HepG2 (cell line): ENCODE measurements around the gene TOP1. TPM values are rescaled to one million over a fixed set of nuclear protein-coding genes. Genes with fewer than 3 reads are reported as not detected.
A peak's percentile ranks its signal among the peaks of the same experiment; 100 is the strongest.

Experiments used
- HES4 ChIP-seq: sonication (generic); formaldehyde crosslinking; IDR thresholded peaks from 2 replicates; pipeline ENCODE4 v1.9.0; 2021; ENCODE audit warnings: mild to moderate bottlenecking, missing genetic modification reagents, borderline replicate concordance
- HMGA1 ChIP-seq: sonication (generic); formaldehyde crosslinking; conservative IDR thresholded peaks from 2 replicates; pipeline ENCODE4 v1.4.0; 2020; ENCODE audit warnings: missing genetic modification reagents
- ISX ChIP-seq: sonication (generic); formaldehyde crosslinking; conservative IDR thresholded peaks from 2 replicates; pipeline ENCODE4 v1.5.0; 2020; ENCODE audit warnings: missing genetic modification reagents
- JDP2 ChIP-seq: sonication (generic); formaldehyde crosslinking; IDR thresholded peaks from 2 replicates; pipeline ENCODE4 v1.8.1; 2022; ENCODE audit warnings: missing genetic modification reagents, borderline replicate concordance
- NCOA1 ChIP-seq: sonication (generic); formaldehyde crosslinking; IDR thresholded peaks from 2 replicates; pipeline ENCODE4 v1.9.0; 2021; ENCODE audit warnings: missing genetic modification reagents
- NR2F2 ChIP-seq: IDR thresholded peaks from 2 replicates; pipeline ENCODE4 v1.6.1; 2012; ENCODE audit warnings: low read depth, inconsistent platforms, borderline replicate concordance
- RARA ChIP-seq: IDR thresholded peaks from 2 replicates; pipeline ENCODE4 v1.6.1; 2016; ENCODE audit warnings: missing genetic modification reagents, missing compliant biosample characterization
- SIN3A ChIP-seq: IDR thresholded peaks from 2 replicates; pipeline ENCODE4 v1.6.1; 2011; ENCODE audit warnings: low read depth, mild to moderate bottlenecking, control low read depth, low read length, borderline replicate concordance
- ZFP1 ChIP-seq: IDR thresholded peaks from 2 replicates; pipeline ENCODE4 v1.6.1; 2016
- ZNF101 ChIP-seq: sonication (generic); formaldehyde crosslinking; IDR thresholded peaks from 2 replicates; pipeline ENCODE4 v1.4.0; 2020; ENCODE audit warnings: mild to moderate bottlenecking, low read depth, missing genetic modification reagents, borderline replicate concordance
- ZNF124 ChIP-seq: sonication (generic); formaldehyde crosslinking; IDR thresholded peaks from 2 replicates; pipeline ENCODE4 v1.4.0; 2020; ENCODE audit warnings: missing genetic modification reagents
- ZNF367 ChIP-seq: sonication (generic); formaldehyde crosslinking; IDR thresholded peaks from 2 replicates; pipeline ENCODE4 v1.4.0; 2020; ENCODE audit warnings: missing genetic modification reagents, borderline replicate concordance
- ZNF605 ChIP-seq: sonication (generic); formaldehyde crosslinking; IDR thresholded peaks from 2 replicates; pipeline ENCODE4 v1.8.0; 2022; ENCODE audit warnings: mild to moderate bottlenecking, missing genetic modification reagents
- ZNF781 ChIP-seq: sonication (generic); formaldehyde crosslinking; IDR thresholded peaks from 2 replicates; pipeline ENCODE4 v1.5.1; 2020; ENCODE audit warnings: borderline replicate concordance, mild to moderate bottlenecking, missing genetic modification reagents; ENCODE audit errors: not compliant biosample characterization
- polyA plus RNA-seq, 8 experiments: library from polyadenylated mRNA; depleted of rRNA in 3 of 8; stranded (reverse) in 7 of 8; unstranded in 1 of 8; fragments of >200 nt; fragmentation: Illumina TruSeq in 4 of 8; extraction: Trizol in 4 of 8; gene quantifications; 2 replicates each; pipeline versions ENCODE4 v1.2.1 to v1.2.3, GENCODE V29; 2011 to 2016; ENCODE audit warnings: low read depth in 4 of 8, missing spikeins in 1 of 8, mixed read lengths in 1 of 8; ENCODE audit not compliant: insufficient read depth in 1 of 8
- total RNA-seq, 5 experiments: library from RNA; depleted of rRNA; stranded (reverse); fragments of >200 nt; fragmentation: Illumina TruSeq; extraction: Trizol; gene quantifications; 2 replicates each; pipeline ENCODE4 v1.2.3, GENCODE V29; 2016; ENCODE audit warnings: low read depth in 1 of 5
- TF ChIP-seq, protein P1 (sequence below): sonication (generic); formaldehyde crosslinking; IDR thresholded peaks from 2 replicates; pipeline ENCODE4 v1.4.0; 2020; ENCODE audit warnings: missing genetic modification reagents
- TF ChIP-seq, protein P2 (sequence below): sonication (generic); formaldehyde crosslinking; IDR thresholded peaks from 2 replicates; pipeline ENCODE4 v1.9.0; 2022; ENCODE audit warnings: low read depth, missing genetic modification reagents
- TF ChIP-seq, protein P3 (sequence below): sonication (generic); formaldehyde crosslinking; IDR thresholded peaks from 2 replicates; pipeline ENCODE4 v1.4.0; 2020; ENCODE audit warnings: low read depth, missing genetic modification reagents
- TF ChIP-seq, protein P4 (sequence below): sonication (generic); formaldehyde crosslinking; IDR thresholded peaks from 2 replicates; pipeline ENCODE4 v1.4.0; 2020; ENCODE audit warnings: missing genetic modification reagents, mild to moderate bottlenecking, borderline replicate concordance

TOP1 gene
- total and polyA plus RNA-seq, 2 of the 13 experiments (the other 11 are each of a cell fraction or from before 2014, with no cell fraction given): 10.2 to 19.4 TPM

DNA sequence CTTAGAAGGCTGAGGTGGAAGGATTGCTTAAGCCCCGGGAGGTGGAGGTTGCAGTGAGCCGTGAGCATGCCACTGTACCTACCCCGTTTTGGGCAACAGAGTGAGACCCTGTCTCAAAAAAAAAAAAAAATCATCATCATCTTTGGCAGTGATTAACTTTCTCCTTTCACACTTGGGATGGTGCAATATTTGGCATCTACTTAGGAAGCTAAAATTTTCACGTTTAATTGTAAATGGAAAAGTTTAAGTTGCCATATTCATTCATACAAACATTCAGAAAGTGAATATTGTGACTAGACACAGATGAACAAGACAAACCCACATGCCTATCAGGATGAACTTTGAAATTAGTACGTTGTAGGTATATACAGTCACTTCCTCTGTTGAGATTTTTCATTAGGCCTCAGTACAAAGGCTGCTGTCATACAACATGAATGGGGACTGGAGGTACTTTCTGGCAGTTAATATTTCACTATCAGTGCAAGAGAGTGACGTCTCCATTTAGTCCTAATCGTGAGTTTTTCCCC lies 10.3 kb downstream of the TOP1 start (continued):
- TF ChIP-seq, protein P1, sequence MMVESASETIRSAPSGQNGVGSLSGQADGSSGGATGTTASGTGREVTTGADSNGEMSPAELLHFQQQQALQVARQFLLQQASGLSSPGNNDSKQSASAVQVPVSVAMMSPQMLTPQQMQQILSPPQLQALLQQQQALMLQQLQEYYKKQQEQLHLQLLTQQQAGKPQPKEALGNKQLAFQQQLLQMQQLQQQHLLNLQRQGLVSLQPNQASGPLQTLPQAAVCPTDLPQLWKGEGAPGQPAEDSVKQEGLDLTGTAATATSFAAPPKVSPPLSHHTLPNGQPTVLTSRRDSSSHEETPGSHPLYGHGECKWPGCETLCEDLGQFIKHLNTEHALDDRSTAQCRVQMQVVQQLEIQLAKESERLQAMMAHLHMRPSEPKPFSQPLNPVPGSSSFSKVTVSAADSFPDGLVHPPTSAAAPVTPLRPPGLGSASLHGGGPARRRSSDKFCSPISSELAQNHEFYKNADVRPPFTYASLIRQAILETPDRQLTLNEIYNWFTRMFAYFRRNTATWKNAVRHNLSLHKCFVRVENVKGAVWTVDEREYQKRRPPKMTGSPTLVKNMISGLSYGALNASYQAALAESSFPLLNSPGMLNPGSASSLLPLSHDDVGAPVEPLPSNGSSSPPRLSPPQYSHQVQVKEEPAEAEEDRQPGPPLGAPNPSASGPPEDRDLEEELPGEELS: peak; percentile 75
- TF ChIP-seq ZNF605 (no peak), ZNF124 (CRISPR knock-in tag) (no peak; the same call in 1 of the 2 replicates), NR2F2 (no peak), ZNF781 (no peak), ISX (CRISPR knock-in tag) (no peak), ZFP1 (peak; percentile 63; the same call in 1 of the 2 replicates), HMGA1 (CRISPR knock-in tag) (no peak), ZNF101 (CRISPR knock-in tag) (no peak), SIN3A (peak; percentile 64; the same call in 1 of the 2 replicates), NCOA1 (CRISPR knock-in tag) (no peak), RARA (CRISPR knock-in tag) (peak; percentile 40; the same call in 1 of the 2 replicates), JDP2 (CRISPR knock-in tag) (no peak), ZNF367 (CRISPR knock-in tag) (no peak), HES4 (no peak)
- TF ChIP-seq, protein P2, sequence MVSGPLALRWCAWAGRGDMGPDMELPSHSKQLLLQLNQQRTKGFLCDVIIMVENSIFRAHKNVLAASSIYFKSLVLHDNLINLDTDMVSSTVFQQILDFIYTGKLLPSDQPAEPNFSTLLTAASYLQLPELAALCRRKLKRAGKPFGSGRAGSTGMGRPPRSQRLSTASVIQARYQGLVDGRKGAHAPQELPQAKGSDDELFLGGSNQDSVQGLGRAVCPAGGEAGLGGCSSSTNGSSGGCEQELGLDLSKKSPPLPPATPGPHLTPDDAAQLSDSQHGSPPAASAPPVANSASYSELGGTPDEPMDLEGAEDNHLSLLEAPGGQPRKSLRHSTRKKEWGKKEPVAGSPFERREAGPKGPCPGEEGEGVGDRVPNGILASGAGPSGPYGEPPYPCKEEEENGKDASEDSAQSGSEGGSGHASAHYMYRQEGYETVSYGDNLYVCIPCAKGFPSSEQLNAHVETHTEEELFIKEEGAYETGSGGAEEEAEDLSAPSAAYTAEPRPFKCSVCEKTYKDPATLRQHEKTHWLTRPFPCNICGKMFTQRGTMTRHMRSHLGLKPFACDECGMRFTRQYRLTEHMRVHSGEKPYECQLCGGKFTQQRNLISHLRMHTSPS (CRISPR knock-in tag): no peak; the same call in 1 of the 2 replicates
- TF ChIP-seq, protein P3, sequence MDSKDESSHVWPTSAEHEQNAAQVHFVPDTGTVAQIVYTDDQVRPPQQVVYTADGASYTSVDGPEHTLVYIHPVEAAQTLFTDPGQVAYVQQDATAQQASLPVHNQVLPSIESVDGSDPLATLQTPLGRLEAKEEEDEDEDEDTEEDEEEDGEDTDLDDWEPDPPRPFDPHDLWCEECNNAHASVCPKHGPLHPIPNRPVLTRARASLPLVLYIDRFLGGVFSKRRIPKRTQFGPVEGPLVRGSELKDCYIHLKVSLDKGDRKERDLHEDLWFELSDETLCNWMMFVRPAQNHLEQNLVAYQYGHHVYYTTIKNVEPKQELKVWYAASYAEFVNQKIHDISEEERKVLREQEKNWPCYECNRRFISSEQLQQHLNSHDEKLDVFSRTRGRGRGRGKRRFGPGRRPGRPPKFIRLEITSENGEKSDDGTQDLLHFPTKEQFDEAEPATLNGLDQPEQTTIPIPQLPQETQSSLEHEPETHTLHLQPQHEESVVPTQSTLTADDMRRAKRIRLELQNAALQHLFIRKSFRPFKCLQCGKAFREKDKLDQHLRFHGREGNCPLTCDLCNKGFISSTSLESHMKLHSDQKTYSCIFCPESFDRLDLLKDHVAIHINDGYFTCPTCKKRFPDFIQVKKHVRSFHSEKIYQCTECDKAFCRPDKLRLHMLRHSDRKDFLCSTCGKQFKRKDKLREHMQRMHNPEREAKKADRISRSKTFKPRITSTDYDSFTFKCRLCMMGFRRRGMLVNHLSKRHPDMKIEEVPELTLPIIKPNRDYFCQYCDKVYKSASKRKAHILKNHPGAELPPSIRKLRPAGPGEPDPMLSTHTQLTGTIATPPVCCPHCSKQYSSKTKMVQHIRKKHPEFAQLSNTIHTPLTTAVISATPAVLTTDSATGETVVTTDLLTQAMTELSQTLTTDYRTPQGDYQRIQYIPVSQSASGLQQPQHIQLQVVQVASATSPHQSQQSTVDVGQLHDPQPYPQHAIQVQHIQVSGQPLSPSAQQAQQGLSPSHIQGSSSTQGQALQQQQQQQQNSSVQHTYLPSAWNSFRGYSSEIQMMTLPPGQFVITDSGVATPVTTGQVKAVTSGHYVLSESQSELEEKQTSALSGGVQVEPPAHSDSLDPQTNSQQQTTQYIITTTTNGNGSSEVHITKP (CRISPR knock-in tag): no peak
- TF ChIP-seq, protein P4, sequence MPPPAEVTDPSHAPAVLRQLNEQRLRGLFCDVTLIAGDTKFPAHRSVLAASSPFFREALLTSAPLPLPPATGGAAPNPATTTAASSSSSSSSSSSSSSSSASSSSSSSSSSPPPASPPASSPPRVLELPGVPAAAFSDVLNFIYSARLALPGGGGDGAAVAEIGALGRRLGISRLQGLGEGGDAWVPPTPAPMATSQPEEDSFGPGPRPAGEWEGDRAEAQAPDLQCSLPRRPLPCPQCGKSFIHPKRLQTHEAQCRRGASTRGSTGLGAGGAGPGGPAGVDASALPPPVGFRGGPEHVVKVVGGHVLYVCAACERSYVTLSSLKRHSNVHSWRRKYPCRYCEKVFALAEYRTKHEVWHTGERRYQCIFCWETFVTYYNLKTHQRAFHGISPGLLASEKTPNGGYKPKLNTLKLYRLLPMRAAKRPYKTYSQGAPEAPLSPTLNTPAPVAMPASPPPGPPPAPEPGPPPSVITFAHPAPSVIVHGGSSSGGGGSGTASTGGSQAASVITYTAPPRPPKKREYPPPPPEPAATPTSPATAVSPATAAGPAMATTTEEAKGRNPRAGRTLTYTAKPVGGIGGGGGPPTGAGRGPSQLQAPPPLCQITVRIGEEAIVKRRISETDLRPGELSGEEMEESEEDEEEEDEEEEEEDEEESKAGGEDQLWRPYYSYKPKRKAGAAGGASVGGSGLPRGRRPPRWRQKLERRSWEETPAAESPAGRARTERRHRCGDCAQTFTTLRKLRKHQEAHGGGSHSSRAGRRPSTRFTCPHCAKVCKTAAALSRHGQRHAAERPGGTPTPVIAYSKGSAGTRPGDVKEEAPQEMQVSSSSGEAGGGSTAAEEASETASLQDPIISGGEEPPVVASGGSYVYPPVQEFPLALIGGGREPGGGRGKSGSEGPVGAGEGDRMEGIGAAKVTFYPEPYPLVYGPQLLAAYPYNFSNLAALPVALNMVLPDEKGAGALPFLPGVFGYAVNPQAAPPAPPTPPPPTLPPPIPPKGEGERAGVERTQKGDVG: no peak
